HCEC 1CT (cell line): ENCODE measurements around the gene PTGDR.
A peak's percentile ranks its signal among the peaks of the same experiment; 100 is the strongest.

Experiments
- DNase-seq: peaks from one replicate; pipeline ENCODE4 v3.0.0-alpha.2; 2017

The PTGDR gene

GRCh38 chr14:52313903-52314594, 46.6 kb downstream of the PTGDR start, which contains the start of gene PTGER2:
Gene PTGER2 (plus strand): TSS chr14:52314312. CDS start chr14:52314549, 237 bp downstream.
- peak; percentile 96 for DNase-seq

GRCh38 chr14:52314595-52315354, 47.3 kb downstream of the PTGDR start:
- peak; percentile 41 for DNase-seq

GRCh38 chr14:52315355-52315718, 47.8 kb downstream of the PTGDR start:
- DNase-seq: peak; percentile 49

GRCh38 chr14:52318062-52318461, 50.6 kb downstream of the PTGDR start:
- DNase-seq: no peak

- DNase-seq: peak; percentile 37
These were observed 51.5 kb downstream of the PTGDR start for GRCh38 chr14:52318826-52319645.

- no peak for DNase-seq
These were observed 52.4 kb downstream of the PTGDR start for GRCh38 chr14:52319919-52320318.

- DNase-seq: peak; percentile 60
These were observed 57.6 kb downstream of the PTGDR start for GRCh38 chr14:52325126-52325525.

- no peak for DNase-seq
These were observed 58.1 kb downstream of the PTGDR start for GRCh38 chr14:52325630-52326029.
